DND-41 (cell line): ENCODE data around the gene JMJD6.

Experiments used
- ATAC-seq: fragments of 200-7000 bp; cut with Tn5 transposase; 3 replicates; pipeline ENCODE4 v1.9.1; 2021; ENCODE audit warnings: low read depth; ENCODE audit not compliant: insufficient read depth
- DNase-seq: peaks from one replicate; pipeline ENCODE4 v3.0.0-alpha.2; 2020
- H2AFZ ChIP-seq: 2 replicates; pipeline ENCODE4 v1.6.0; 2012; ENCODE audit warnings: low read depth, low read length
- H3K27ac ChIP-seq: 2 replicates; pipeline ENCODE4 v1.5.1; 2012; ENCODE audit warnings: low read length, inconsistent platforms
- H3K27me3 ChIP-seq: fragments of 200-600 bp; sonication (generic); 2 replicates; pipeline ENCODE4 v1.6.0; 2012; ENCODE audit warnings: low read length, mild to moderate bottlenecking, inconsistent platforms; ENCODE audit not compliant: insufficient read depth, poor library complexity
- H3K36me3 ChIP-seq: 2 replicates; pipeline ENCODE4 v1.5.1; 2012; ENCODE audit warnings: low read length, inconsistent platforms; ENCODE audit not compliant: insufficient read depth
- H3K4me1 ChIP-seq: 2 replicates; pipeline ENCODE4 v1.5.1; 2012; ENCODE audit warnings: mild to moderate bottlenecking, low read length; ENCODE audit not compliant: insufficient read depth
- H3K4me2 ChIP-seq: 2 replicates; pipeline ENCODE4 v1.6.0; 2012; ENCODE audit warnings: mild to moderate bottlenecking, moderate library complexity, low read length, inconsistent platforms; ENCODE audit not compliant: insufficient read depth
- H3K4me3 ChIP-seq, 2 experiments: fragments of 200-600 bp in 1 of 2; shearing (Covaris generic) in 1 of 2; 2 replicates each; pipeline ENCODE4 v1.5.1; 2012 to 2016; ENCODE audit warnings: inconsistent platforms in 2 of 2, low read length in 2 of 2, mild to moderate bottlenecking in 2 of 2, low read depth in 1 of 2, moderate library complexity in 1 of 2
- H3K79me2 ChIP-seq: 2 replicates; pipeline ENCODE4 v1.6.0; 2012; ENCODE audit warnings: low read length, inconsistent platforms; ENCODE audit not compliant: insufficient read depth
- H3K9ac ChIP-seq: 2 replicates; pipeline ENCODE4 v1.6.0; 2012; ENCODE audit warnings: low read depth, mild to moderate bottlenecking, inconsistent platforms, low read length, moderate library complexity
- H3K9me3 ChIP-seq: 2 replicates; pipeline ENCODE4 v1.5.1; 2012; ENCODE audit warnings: low read length, moderate library complexity, mild to moderate bottlenecking, inconsistent platforms; ENCODE audit not compliant: insufficient read depth, severe bottlenecking
- H4K20me1 ChIP-seq: 2 replicates; pipeline ENCODE4 v1.6.0; 2012; ENCODE audit warnings: low read length; ENCODE audit not compliant: insufficient read depth
- EZH2 ChIP-seq: IDR thresholded peaks from 3 replicates; pipeline ENCODE4 v1.6.1; 2012; ENCODE audit warnings: borderline replicate concordance, low read depth, mild to moderate bottlenecking, moderate library complexity, low read length, inconsistent platforms; ENCODE audit not compliant: severe bottlenecking
- TF ChIP-seq, protein P1 (sequence below): IDR thresholded peaks from 2 replicates; pipeline ENCODE4 v1.5.1; 2012; ENCODE audit warnings: borderline replicate concordance, low read length, moderate library complexity, mild to moderate bottlenecking; ENCODE audit not compliant: poor library complexity, severe bottlenecking; ENCODE audit errors: extremely low read depth

Gene JMJD6

DNA sequence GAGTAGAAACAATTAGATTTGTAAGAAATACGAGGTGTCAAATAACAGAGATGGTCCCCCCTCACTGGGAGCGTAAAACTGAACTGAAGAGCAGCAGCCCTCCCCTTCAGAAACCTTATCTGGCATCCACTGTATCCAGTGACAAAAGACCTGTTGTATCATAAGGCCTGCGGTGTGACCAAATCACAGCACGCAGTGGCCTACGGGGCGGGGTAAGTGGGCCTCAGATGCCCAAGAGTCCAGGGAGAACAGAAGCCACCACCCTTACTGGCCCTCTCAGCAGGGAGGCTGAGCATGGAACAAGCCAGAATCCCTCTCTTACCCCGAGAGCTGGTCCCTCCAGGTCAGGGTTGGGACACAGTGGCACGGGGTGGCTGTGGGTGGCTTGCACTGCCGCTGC is 5.5 kb downstream of the JMJD6 start:
- TF ChIP-seq EZH2: no peak
- TF ChIP-seq, protein P1, sequence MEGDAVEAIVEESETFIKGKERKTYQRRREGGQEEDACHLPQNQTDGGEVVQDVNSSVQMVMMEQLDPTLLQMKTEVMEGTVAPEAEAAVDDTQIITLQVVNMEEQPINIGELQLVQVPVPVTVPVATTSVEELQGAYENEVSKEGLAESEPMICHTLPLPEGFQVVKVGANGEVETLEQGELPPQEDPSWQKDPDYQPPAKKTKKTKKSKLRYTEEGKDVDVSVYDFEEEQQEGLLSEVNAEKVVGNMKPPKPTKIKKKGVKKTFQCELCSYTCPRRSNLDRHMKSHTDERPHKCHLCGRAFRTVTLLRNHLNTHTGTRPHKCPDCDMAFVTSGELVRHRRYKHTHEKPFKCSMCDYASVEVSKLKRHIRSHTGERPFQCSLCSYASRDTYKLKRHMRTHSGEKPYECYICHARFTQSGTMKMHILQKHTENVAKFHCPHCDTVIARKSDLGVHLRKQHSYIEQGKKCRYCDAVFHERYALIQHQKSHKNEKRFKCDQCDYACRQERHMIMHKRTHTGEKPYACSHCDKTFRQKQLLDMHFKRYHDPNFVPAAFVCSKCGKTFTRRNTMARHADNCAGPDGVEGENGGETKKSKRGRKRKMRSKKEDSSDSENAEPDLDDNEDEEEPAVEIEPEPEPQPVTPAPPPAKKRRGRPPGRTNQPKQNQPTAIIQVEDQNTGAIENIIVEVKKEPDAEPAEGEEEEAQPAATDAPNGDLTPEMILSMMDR: no peak
- Histone ChIP-seq H3K27me3 (no peaks in the 10 kb centered on the region), H3K4me1 (peaks cover 31% of the 10 kb centered on the region), H3K4me3 (no peak overlapping the region), H3K79me2 (peaks cover 42% of the 10 kb centered on the region), H4K20me1 (peaks cover 10% of the 10 kb centered on the region), H3K36me3 (peaks cover 89% of the 10 kb centered on the region), H3K27ac (no peak overlapping the region), H2AFZ (no peak overlapping the region), H3K4me2 (no peak overlapping the region), H3K9me3 (no peaks in the 10 kb centered on the region), H3K9ac (no peak overlapping the region)
- DNase-seq (no peak), ATAC-seq (no peak)

- Histone ChIP-seq H3K4me1 (peaks cover 31% of the 10 kb centered on the region), H4K20me1 (peaks cover 14% of the 10 kb centered on the region), H2AFZ (no peak overlapping the region), H3K4me2 (no peak overlapping the region), H3K79me2 (peaks cover 34% of the 10 kb centered on the region), H3K27ac (no peak overlapping the region), H3K9me3 (no peaks in the 10 kb centered on the region), H3K4me3 (no peak overlapping the region), H3K27me3 (no peaks in the 10 kb centered on the region), H3K36me3 (peaks cover 93% of the 10 kb centered on the region), H3K9ac (no peak overlapping the region)
- ATAC-seq: no peak
- TF ChIP-seq, protein P1: no peak
- no peak for DNase-seq
Observed at GRCh38 chr17:76720211-76720610, 6.2 kb downstream of the JMJD6 start.

- Histone ChIP-seq H3K4me2 (no peak overlapping the region), H3K4me1 (peaks cover 18% of the 10 kb centered on the region), H2AFZ (no peak overlapping the region), H3K36me3 (peaks cover 89% of the 10 kb centered on the region), H3K4me3 (no peak overlapping the region), H3K9me3 (no peaks in the 10 kb centered on the region), H3K27me3 (no peaks in the 10 kb centered on the region), H4K20me1 (peaks cover 20% of the 10 kb centered on the region), H3K27ac (no peak overlapping the region), H3K79me2 (peaks cover 18% of the 10 kb centered on the region), H3K9ac (no peak overlapping the region)
- DNase-seq (no peak), ATAC-seq (no peak)
- no peak for TF ChIP-seq EZH2
- TF ChIP-seq, protein P1: no peak
Observed at GRCh38 chr17:76718516-76718915, 7.9 kb downstream of the JMJD6 start.

GRCh38 chr17:76716839-76717215 is 9.6 kb downstream of the JMJD6 start:
- Histone ChIP-seq H3K4me1 (peaks cover 9% of the 10 kb centered on the region), H3K4me3 (no peak overlapping the region), H4K20me1 (peaks cover 23% of the 10 kb centered on the region), H3K79me2 (peaks cover 9% of the 10 kb centered on the region), H3K9me3 (no peaks in the 10 kb centered on the region), H2AFZ (no peak overlapping the region), H3K27me3 (no peaks in the 10 kb centered on the region), H3K27ac (no peak overlapping the region), H3K4me2 (no peak overlapping the region), H3K36me3 (peaks cover 78% of the 10 kb centered on the region), H3K9ac (no peak overlapping the region)
- no peak for ATAC-seq
- TF ChIP-seq, protein P1: no peak
- no peak for TF ChIP-seq EZH2
- DNase-seq: no peak
